Fibroblast of lung (primary cell): ENCODE results near the gene PAPOLA.

Source experiments
- EZH2 ChIP-seq: IDR thresholded peaks from 2 replicates; pipeline ENCODE4 v1.5.1; 2012; ENCODE audit warnings: low read length, control low read depth, mild to moderate bottlenecking; ENCODE audit errors: missing control alignments
- TF ChIP-seq, protein P1 (sequence below), 2 donors: IDR thresholded peaks in 1 of 2; conservative IDR thresholded peaks in 1 of 2; 1 replicate in 1 of 2; 2 replicates in 1 of 2; pipeline ENCODE4 v1.5.1; 2011 to 2012; ENCODE audit warnings: low read length in 2 of 2, control low read depth in 1 of 2, inconsistent platforms in 1 of 2, low read depth in 1 of 2, mild to moderate bottlenecking in 1 of 2

DNA sequence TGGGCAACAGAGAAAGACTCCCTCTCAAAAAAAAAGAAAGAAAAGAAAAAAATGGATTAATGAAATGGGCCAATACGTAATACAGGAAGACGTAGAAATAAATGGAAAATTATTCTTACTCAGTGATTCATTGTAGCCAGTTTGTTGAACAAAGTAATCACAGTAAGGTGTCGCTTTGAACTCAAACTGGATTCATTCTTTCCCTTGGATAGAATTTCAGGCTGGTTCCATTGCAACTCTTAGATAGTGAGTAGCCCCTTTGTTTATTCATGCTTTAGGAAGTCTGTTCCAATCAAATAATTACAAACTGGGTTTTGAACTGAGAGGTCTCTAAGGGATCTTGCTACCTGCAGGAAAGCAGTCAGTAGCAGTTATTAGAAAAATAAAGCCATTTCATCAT is 42.3 kb upstream of the PAPOLA start:
- TF ChIP-seq EZH2 = no peak
- TF ChIP-seq, protein P1, sequence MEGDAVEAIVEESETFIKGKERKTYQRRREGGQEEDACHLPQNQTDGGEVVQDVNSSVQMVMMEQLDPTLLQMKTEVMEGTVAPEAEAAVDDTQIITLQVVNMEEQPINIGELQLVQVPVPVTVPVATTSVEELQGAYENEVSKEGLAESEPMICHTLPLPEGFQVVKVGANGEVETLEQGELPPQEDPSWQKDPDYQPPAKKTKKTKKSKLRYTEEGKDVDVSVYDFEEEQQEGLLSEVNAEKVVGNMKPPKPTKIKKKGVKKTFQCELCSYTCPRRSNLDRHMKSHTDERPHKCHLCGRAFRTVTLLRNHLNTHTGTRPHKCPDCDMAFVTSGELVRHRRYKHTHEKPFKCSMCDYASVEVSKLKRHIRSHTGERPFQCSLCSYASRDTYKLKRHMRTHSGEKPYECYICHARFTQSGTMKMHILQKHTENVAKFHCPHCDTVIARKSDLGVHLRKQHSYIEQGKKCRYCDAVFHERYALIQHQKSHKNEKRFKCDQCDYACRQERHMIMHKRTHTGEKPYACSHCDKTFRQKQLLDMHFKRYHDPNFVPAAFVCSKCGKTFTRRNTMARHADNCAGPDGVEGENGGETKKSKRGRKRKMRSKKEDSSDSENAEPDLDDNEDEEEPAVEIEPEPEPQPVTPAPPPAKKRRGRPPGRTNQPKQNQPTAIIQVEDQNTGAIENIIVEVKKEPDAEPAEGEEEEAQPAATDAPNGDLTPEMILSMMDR (conservative IDR thresholded peaks at IDR 0.05 in 1 of 2, IDR thresholded peaks at IDR 0.05 in 1 of 2; ENCODE audit: low read depth in 1 of 2, low read length in 2 of 2) = no peak
